Fibroblast of lung (primary cell): ENCODE data around the gene HK2. TPM values are rescaled to one million over a fixed set of nuclear protein-coding genes. Genes with fewer than 3 reads are reported as not detected.

ENCODE experiments used
- DNase-seq, 2 donors: peaks; one replicate each; pipeline versions ENCODE4 v3.0.0 to v3.0.0-alpha.2; 2010; ENCODE audit warnings: low read depth in 2 of 2
- H2AFZ ChIP-seq: 2 replicates; pipeline ENCODE4 v1.5.1; 2012; ENCODE audit warnings: low read length, control low read depth, inconsistent platforms
- H3K27ac ChIP-seq: 2 replicates; pipeline ENCODE4 v1.5.1; 2011; ENCODE audit warnings: low read length, control low read depth; ENCODE audit not compliant: insufficient read depth
- H3K27me3 ChIP-seq: 2 replicates; pipeline ENCODE4 v1.5.1; 2011; ENCODE audit warnings: mild to moderate bottlenecking, low read length; ENCODE audit not compliant: control insufficient read depth, insufficient read depth
- H3K36me3 ChIP-seq: 2 replicates; pipeline ENCODE4 v1.5.1; 2011; ENCODE audit warnings: low read length; ENCODE audit not compliant: control insufficient read depth, insufficient read depth
- H3K4me1 ChIP-seq: 2 replicates; pipeline ENCODE4 v1.5.1; 2011; ENCODE audit warnings: low read length; ENCODE audit not compliant: control insufficient read depth, insufficient read depth; ENCODE audit errors: extremely low read depth
- H3K4me2 ChIP-seq: 2 replicates; pipeline ENCODE4 v1.5.1; 2011; ENCODE audit warnings: low read length, control low read depth; ENCODE audit not compliant: insufficient read depth; ENCODE audit errors: extremely low read depth
- H3K4me3 ChIP-seq, 4 experiments: fragments of 200-600 bp in 1 of 4; sonication (generic) in 1 of 4; replicated peaks in 1 of 4; 2 replicates each; pipeline ENCODE4 v1.5.1; 2011 to 2016; ENCODE audit warnings: low read length in 4 of 4, low read depth in 3 of 4, mild to moderate bottlenecking in 3 of 4, control low read depth in 2 of 4, inconsistent platforms in 1 of 4, mixed read lengths in 1 of 4; ENCODE audit not compliant: insufficient read depth in 1 of 4; ENCODE audit errors: control extremely low read depth in 1 of 4
- H3K79me2 ChIP-seq: 2 replicates; pipeline ENCODE4 v1.5.1; 2012; ENCODE audit warnings: mild to moderate bottlenecking, low read length, inconsistent platforms; ENCODE audit not compliant: control insufficient read depth, insufficient read depth
- H3K9ac ChIP-seq: 2 replicates; pipeline ENCODE4 v1.5.1; 2011; ENCODE audit warnings: mild to moderate bottlenecking, low read length, control low read depth; ENCODE audit not compliant: insufficient read depth
- H3K9me3 ChIP-seq: 2 replicates; pipeline ENCODE4 v1.5.1; 2012; ENCODE audit warnings: low read depth, low read length; ENCODE audit not compliant: control insufficient read depth, insufficient read depth
- H4K20me1 ChIP-seq: 2 replicates; pipeline ENCODE4 v1.5.1; 2011; ENCODE audit warnings: low read length; ENCODE audit not compliant: control insufficient read depth, insufficient read depth; ENCODE audit errors: extremely low read depth
- CTCF ChIP-seq, 2 donors: IDR thresholded peaks in 1 of 2; conservative IDR thresholded peaks in 1 of 2; 1 replicate in 1 of 2; 2 replicates in 1 of 2; pipeline ENCODE4 v1.5.1; 2011 to 2012; ENCODE audit warnings: low read length in 2 of 2, control low read depth in 1 of 2, inconsistent platforms in 1 of 2, low read depth in 1 of 2, mild to moderate bottlenecking in 1 of 2
- EZH2 ChIP-seq: IDR thresholded peaks from 2 replicates; pipeline ENCODE4 v1.5.1; 2012; ENCODE audit warnings: low read length, control low read depth, mild to moderate bottlenecking; ENCODE audit errors: missing control alignments
- polyA plus RNA-seq, 2 donors: library from polyadenylated mRNA; depleted of rRNA in 1 of 2; stranded (reverse) in 1 of 2; unstranded in 1 of 2; fragments of >200 nt; gene quantifications; 2 replicates each; pipeline ENCODE4 v1.2.1, GENCODE V29; 2011 to 2012; ENCODE audit warnings: missing spikeins in 1 of 2
- total RNA-seq: library from RNA; depleted of rRNA; stranded (reverse); fragments of >200 nt; gene quantifications from 2 replicates; pipeline ENCODE4 v1.2.1, GENCODE V29; 2014

Gene HK2
- total and polyA plus RNA-seq, 2 donors (not counting 1 experiment from before 2014, with no cell fraction given): 15.7 to 19.3 TPM

GRCh38 chr2:74817304-74817675, 16.6 kb upstream of the HK2 start:
- no peak for DNase-seq
- no peak overlapping the region for H3K27ac ChIP-seq
- no peak overlapping the region for H3K4me2 ChIP-seq
- no peaks in the 10 kb centered on the region for H4K20me1 ChIP-seq
- no peak overlapping the region for H3K9ac ChIP-seq
- H3K9me3 ChIP-seq: no peaks in the 10 kb centered on the region
- no peak overlapping the region for H2AFZ ChIP-seq
- H3K36me3 ChIP-seq: no peaks in the 10 kb centered on the region
- H3K79me2 ChIP-seq: no peaks in the 10 kb centered on the region
- H3K4me1 ChIP-seq: no peaks in the 10 kb centered on the region
- H3K4me3 ChIP-seq: no peak overlapping the region
- peaks cover 9% of the 10 kb centered on the region for H3K27me3 ChIP-seq
- TF ChIP-seq EZH2: no peak
- TF ChIP-seq CTCF (conservative IDR thresholded peaks at IDR 0.05 in 1 of 2, IDR thresholded peaks at IDR 0.05 in 1 of 2; ENCODE audit: low read depth in 1 of 2, low read length in 2 of 2): no peak

GRCh38 chr2:74819702-74820101, 14.2 kb upstream of the HK2 start:
- DNase-seq: no peak
- no peaks in the 10 kb centered on the region for H4K20me1 ChIP-seq
- H3K27ac ChIP-seq: no peak overlapping the region
- H2AFZ ChIP-seq: no peak overlapping the region
- no peaks in the 10 kb centered on the region for H3K36me3 ChIP-seq
- H3K79me2 ChIP-seq: no peaks in the 10 kb centered on the region
- H3K4me3 ChIP-seq: no peak overlapping the region
- H3K9ac ChIP-seq: no peak overlapping the region
- H3K27me3 ChIP-seq: no peaks in the 10 kb centered on the region
- H3K9me3 ChIP-seq: no peaks in the 10 kb centered on the region
- TF ChIP-seq CTCF (conservative IDR thresholded peaks at IDR 0.05 in 1 of 2, IDR thresholded peaks at IDR 0.05 in 1 of 2; ENCODE audit: low read depth in 1 of 2, low read length in 2 of 2) (no peak), EZH2 (no peak)
- no peaks in the 10 kb centered on the region for H3K4me1 ChIP-seq
- H3K4me2 ChIP-seq: no peak overlapping the region

- Histone ChIP-seq H3K9ac (no peak overlapping the region), H3K27ac (no peak overlapping the region), H2AFZ (no peak overlapping the region), H3K27me3 (peaks cover under 1% of the 10 kb centered on the region), H3K4me2 (no peak overlapping the region), H3K36me3 (no peaks in the 10 kb centered on the region), H3K4me1 (no peaks in the 10 kb centered on the region), H3K9me3 (no peaks in the 10 kb centered on the region), H4K20me1 (no peaks in the 10 kb centered on the region), H3K79me2 (no peaks in the 10 kb centered on the region), H3K4me3 (no peak overlapping the region)
- peak in 1 of 2 donors; percentile 13 for DNase-seq
- TF ChIP-seq EZH2: no peak
Measured at GRCh38 chr2:74821177-74822126, 12.5 kb upstream of the HK2 start.
